ENCODE measurements around the gene POLR2C. TPM values are rescaled to one million over a fixed set of nuclear protein-coding genes. Genes with fewer than 3 reads are reported as not detected.

Gene POLR2C
- total and polyA plus RNA-seq, 2 experiments from 2014 or later = 37.6 to 123 TPM

DNA sequence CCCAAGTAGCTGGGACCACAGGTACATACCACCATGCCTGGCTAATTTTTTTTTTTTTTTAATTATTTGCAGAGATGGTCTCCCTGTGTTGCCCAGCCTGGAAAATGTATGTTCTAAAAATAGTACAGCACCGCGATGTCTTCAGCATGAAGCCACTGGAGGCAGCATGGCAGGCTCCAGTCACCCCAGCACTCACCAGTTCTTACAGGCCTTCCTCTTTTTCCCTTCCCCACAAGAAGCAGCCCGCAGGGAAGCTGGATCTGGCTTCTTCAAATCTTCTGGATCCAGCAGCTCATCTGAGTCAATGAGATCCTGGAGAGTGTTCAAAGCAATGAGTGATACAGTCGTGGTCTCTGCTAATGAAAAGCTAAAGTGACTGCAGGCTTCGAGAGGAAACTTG is 31.5 kb upstream of the POLR2C start (continued):
- TF ChIP-seq, protein P1, sequence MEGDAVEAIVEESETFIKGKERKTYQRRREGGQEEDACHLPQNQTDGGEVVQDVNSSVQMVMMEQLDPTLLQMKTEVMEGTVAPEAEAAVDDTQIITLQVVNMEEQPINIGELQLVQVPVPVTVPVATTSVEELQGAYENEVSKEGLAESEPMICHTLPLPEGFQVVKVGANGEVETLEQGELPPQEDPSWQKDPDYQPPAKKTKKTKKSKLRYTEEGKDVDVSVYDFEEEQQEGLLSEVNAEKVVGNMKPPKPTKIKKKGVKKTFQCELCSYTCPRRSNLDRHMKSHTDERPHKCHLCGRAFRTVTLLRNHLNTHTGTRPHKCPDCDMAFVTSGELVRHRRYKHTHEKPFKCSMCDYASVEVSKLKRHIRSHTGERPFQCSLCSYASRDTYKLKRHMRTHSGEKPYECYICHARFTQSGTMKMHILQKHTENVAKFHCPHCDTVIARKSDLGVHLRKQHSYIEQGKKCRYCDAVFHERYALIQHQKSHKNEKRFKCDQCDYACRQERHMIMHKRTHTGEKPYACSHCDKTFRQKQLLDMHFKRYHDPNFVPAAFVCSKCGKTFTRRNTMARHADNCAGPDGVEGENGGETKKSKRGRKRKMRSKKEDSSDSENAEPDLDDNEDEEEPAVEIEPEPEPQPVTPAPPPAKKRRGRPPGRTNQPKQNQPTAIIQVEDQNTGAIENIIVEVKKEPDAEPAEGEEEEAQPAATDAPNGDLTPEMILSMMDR (conservative IDR thresholded peaks at IDR 0.05; ENCODE audit: low read depth in 2 of 2) = no peak

DNA sequence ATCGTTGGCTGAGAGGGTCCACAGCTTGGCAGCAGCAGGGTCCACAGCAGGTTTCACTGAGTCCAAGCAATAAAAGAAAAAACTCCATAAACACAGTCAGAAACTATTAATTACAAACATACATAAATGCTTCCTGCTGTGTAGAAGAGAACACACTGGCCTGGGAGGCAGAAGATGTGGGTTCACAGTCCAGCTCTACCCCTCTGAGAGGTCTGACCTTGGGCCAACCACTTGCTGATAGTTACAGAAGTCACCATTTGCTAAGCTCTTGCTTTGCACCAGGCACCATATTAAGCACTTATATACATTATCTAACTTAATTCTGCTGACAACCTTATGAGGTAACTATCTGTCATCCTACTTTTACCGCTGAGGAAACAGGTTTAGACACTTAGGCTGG is 30.0 kb upstream of the POLR2C start:
- no peak for ATAC-seq

More for the DNA sequence above, 30.0 kb upstream of the POLR2C start:
- Mint-ChIP-seq H3K4me1 (no peaks in the 10 kb centered on the region), H3K9me3 (no peaks in the 10 kb centered on the region; the same call in 2 of the 3 replicates), H3K27me3 (ENCODE audit: insufficient read depth, low read depth, poor library complexity) (no peaks in the 10 kb centered on the region), H3K36me3 (ENCODE audit: low read depth) (peaks cover 76% of the 10 kb centered on the region), H3K27ac (no peak overlapping the region), H3K4me3 (no peak overlapping the region)
- no peak for DNase-seq (ENCODE audit: low spot score)
- Histone ChIP-seq H3K27ac (ENCODE audit: low read depth) (no peak overlapping the region), H4K20me1 (replicated peaks; ENCODE audit: insufficient read depth) (peaks cover 1% of the 10 kb centered on the region; the same call in 1 of the 2 replicates), H3K36me3 (ENCODE audit: insufficient read depth) (peaks cover 70% of the 10 kb centered on the region), H3K4me1 (ENCODE audit: insufficient read depth) (no peaks in the 10 kb centered on the region), H3K79me2 (replicated peaks; ENCODE audit: insufficient read depth) (no peaks in the 10 kb centered on the region), H2AFZ (no peak overlapping the region), H3K4me2 (no peak overlapping the region), H3F3A (replicated peaks; ENCODE audit: low read depth) (no peaks in the 10 kb centered on the region), H3K27me3 (ENCODE audit: insufficient read depth) (no peaks in the 10 kb centered on the region), H3K9me2 (ENCODE audit: insufficient read depth) (no peaks in the 10 kb centered on the region), H3K4me3 (no peak overlapping the region)
- TF ChIP-seq JUNB (IDR thresholded peaks at IDR 0.05; ENCODE audit: unreplicated experiment) (no peak), POLR2AphosphoS5 (IDR thresholded peaks at IDR 0.05; ENCODE audit: low read depth) (no peak), EZH2 (IDR thresholded peaks at IDR 0.05; ENCODE audit: low read depth, unreplicated experiment) (no peak), ZNF114 (CRISPR knock-in tag; IDR thresholded peaks at IDR 0.05) (no peak), CREB1 (CRISPR knock-in tag; IDR thresholded peaks at IDR 0.05; ENCODE audit: low read depth) (no peak), ZNF331 (CRISPR knock-in tag; IDR thresholded peaks at IDR 0.05; ENCODE audit: low read depth) (no peak)
- TF ChIP-seq, protein P2, sequence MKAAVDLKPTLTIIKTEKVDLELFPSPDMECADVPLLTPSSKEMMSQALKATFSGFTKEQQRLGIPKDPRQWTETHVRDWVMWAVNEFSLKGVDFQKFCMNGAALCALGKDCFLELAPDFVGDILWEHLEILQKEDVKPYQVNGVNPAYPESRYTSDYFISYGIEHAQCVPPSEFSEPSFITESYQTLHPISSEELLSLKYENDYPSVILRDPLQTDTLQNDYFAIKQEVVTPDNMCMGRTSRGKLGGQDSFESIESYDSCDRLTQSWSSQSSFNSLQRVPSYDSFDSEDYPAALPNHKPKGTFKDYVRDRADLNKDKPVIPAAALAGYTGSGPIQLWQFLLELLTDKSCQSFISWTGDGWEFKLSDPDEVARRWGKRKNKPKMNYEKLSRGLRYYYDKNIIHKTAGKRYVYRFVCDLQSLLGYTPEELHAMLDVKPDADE (IDR thresholded peaks at IDR 0.05) = no peak
- TF ChIP-seq, protein P3, sequence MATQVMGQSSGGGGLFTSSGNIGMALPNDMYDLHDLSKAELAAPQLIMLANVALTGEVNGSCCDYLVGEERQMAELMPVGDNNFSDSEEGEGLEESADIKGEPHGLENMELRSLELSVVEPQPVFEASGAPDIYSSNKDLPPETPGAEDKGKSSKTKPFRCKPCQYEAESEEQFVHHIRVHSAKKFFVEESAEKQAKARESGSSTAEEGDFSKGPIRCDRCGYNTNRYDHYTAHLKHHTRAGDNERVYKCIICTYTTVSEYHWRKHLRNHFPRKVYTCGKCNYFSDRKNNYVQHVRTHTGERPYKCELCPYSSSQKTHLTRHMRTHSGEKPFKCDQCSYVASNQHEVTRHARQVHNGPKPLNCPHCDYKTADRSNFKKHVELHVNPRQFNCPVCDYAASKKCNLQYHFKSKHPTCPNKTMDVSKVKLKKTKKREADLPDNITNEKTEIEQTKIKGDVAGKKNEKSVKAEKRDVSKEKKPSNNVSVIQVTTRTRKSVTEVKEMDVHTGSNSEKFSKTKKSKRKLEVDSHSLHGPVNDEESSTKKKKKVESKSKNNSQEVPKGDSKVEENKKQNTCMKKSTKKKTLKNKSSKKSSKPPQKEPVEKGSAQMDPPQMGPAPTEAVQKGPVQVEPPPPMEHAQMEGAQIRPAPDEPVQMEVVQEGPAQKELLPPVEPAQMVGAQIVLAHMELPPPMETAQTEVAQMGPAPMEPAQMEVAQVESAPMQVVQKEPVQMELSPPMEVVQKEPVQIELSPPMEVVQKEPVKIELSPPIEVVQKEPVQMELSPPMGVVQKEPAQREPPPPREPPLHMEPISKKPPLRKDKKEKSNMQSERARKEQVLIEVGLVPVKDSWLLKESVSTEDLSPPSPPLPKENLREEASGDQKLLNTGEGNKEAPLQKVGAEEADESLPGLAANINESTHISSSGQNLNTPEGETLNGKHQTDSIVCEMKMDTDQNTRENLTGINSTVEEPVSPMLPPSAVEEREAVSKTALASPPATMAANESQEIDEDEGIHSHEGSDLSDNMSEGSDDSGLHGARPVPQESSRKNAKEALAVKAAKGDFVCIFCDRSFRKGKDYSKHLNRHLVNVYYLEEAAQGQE (IDR thresholded peaks at IDR 0.05; ENCODE audit: unreplicated experiment) = no peak
- TF ChIP-seq, protein P4, sequence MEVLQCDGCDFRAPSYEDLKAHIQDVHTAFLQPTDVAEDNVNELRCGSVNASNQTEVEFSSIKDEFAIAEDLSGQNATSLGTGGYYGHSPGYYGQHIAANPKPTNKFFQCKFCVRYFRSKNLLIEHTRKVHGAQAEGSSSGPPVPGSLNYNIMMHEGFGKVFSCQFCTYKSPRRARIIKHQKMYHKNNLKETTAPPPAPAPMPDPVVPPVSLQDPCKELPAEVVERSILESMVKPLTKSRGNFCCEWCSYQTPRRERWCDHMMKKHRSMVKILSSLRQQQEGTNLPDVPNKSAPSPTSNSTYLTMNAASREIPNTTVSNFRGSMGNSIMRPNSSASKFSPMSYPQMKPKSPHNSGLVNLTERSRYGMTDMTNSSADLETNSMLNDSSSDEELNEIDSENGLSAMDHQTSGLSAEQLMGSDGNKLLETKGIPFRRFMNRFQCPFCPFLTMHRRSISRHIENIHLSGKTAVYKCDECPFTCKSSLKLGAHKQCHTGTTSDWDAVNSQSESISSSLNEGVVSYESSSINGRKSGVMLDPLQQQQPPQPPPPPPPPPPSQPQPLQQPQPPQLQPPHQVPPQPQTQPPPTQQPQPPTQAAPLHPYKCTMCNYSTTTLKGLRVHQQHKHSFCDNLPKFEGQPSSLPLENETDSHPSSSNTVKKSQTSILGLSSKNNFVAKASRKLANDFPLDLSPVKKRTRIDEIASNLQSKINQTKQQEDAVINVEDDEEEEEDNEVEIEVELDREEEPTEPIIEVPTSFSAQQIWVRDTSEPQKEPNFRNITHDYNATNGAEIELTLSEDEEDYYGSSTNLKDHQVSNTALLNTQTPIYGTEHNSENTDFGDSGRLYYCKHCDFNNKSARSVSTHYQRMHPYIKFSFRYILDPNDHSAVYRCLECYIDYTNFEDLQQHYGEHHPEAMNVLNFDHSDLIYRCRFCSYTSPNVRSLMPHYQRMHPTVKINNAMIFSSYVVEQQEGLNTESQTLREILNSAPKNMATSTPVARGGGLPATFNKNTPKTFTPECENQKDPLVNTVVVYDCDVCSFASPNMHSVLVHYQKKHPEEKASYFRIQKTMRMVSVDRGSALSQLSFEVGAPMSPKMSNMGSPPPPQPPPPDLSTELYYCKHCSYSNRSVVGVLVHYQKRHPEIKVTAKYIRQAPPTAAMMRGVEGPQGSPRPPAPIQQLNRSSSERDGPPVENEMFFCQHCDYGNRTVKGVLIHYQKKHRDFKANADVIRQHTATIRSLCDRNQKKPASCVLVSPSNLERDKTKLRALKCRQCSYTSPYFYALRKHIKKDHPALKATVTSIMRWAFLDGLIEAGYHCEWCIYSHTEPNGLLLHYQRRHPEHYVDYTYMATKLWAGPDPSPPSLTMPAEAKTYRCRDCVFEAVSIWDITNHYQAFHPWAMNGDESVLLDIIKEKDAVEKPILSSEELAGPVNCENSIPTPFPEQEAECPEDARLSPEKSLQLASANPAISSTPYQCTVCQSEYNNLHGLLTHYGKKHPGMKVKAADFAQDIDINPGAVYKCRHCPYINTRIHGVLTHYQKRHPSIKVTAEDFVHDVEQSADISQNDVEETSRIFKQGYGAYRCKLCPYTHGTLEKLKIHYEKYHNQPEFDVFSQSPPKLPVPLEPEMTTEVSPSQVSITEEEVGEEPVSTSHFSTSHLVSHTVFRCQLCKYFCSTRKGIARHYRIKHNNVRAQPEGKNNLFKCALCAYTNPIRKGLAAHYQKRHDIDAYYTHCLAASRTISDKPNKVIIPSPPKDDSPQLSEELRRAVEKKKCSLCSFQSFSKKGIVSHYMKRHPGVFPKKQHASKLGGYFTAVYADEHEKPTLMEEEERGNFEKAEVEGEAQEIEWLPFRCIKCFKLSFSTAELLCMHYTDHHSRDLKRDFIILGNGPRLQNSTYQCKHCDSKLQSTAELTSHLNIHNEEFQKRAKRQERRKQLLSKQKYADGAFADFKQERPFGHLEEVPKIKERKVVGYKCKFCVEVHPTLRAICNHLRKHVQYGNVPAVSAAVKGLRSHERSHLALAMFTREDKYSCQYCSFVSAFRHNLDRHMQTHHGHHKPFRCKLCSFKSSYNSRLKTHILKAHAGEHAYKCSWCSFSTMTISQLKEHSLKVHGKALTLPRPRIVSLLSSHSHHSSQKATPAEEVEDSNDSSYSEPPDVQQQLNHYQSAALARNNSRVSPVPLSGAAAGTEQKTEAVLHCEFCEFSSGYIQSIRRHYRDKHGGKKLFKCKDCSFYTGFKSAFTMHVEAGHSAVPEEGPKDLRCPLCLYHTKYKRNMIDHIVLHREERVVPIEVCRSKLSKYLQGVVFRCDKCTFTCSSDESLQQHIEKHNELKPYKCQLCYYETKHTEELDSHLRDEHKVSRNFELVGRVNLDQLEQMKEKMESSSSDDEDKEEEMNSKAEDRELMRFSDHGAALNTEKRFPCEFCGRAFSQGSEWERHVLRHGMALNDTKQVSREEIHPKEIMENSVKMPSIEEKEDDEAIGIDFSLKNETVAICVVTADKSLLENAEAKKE (CRISPR knock-in tag; IDR thresholded peaks at IDR 0.05) = no peak

Measured in GM23338 (cell line).